Fibroblast of lung (primary cell): ENCODE measurements around the gene TMEM14A. TPM values are rescaled to one million over a fixed set of nuclear protein-coding genes. Genes with fewer than 3 reads are reported as not detected.
"Not testable (repeated sequence)": the region's sequence is repeated elsewhere in the genome, so short reads cannot be mapped to it uniquely, and the experiment has no call there.

Experiments used
- DNase-seq, 2 donors: peaks; one replicate each; pipeline versions ENCODE4 v3.0.0 to v3.0.0-alpha.2; 2010; ENCODE audit warnings: low read depth in 2 of 2
- H2AFZ ChIP-seq: 2 replicates; pipeline ENCODE4 v1.5.1; 2012; ENCODE audit warnings: low read length, control low read depth, inconsistent platforms
- H3K27ac ChIP-seq: 2 replicates; pipeline ENCODE4 v1.5.1; 2011; ENCODE audit warnings: low read length, control low read depth; ENCODE audit not compliant: insufficient read depth
- H3K27me3 ChIP-seq: 2 replicates; pipeline ENCODE4 v1.5.1; 2011; ENCODE audit warnings: mild to moderate bottlenecking, low read length; ENCODE audit not compliant: control insufficient read depth, insufficient read depth
- H3K36me3 ChIP-seq: 2 replicates; pipeline ENCODE4 v1.5.1; 2011; ENCODE audit warnings: low read length; ENCODE audit not compliant: control insufficient read depth, insufficient read depth
- H3K4me1 ChIP-seq: 2 replicates; pipeline ENCODE4 v1.5.1; 2011; ENCODE audit warnings: low read length; ENCODE audit not compliant: control insufficient read depth, insufficient read depth; ENCODE audit errors: extremely low read depth
- H3K4me2 ChIP-seq: 2 replicates; pipeline ENCODE4 v1.5.1; 2011; ENCODE audit warnings: low read length, control low read depth; ENCODE audit not compliant: insufficient read depth; ENCODE audit errors: extremely low read depth
- H3K4me3 ChIP-seq, 4 experiments: fragments of 200-600 bp in 1 of 4; sonication (generic) in 1 of 4; replicated peaks in 1 of 4; 2 replicates each; pipeline ENCODE4 v1.5.1; 2011 to 2016; ENCODE audit warnings: low read length in 4 of 4, low read depth in 3 of 4, mild to moderate bottlenecking in 3 of 4, control low read depth in 2 of 4, inconsistent platforms in 1 of 4, mixed read lengths in 1 of 4; ENCODE audit not compliant: insufficient read depth in 1 of 4; ENCODE audit errors: control extremely low read depth in 1 of 4
- H3K79me2 ChIP-seq: 2 replicates; pipeline ENCODE4 v1.5.1; 2012; ENCODE audit warnings: mild to moderate bottlenecking, low read length, inconsistent platforms; ENCODE audit not compliant: control insufficient read depth, insufficient read depth
- H3K9ac ChIP-seq: 2 replicates; pipeline ENCODE4 v1.5.1; 2011; ENCODE audit warnings: mild to moderate bottlenecking, low read length, control low read depth; ENCODE audit not compliant: insufficient read depth
- H3K9me3 ChIP-seq: 2 replicates; pipeline ENCODE4 v1.5.1; 2012; ENCODE audit warnings: low read depth, low read length; ENCODE audit not compliant: control insufficient read depth, insufficient read depth
- H4K20me1 ChIP-seq: 2 replicates; pipeline ENCODE4 v1.5.1; 2011; ENCODE audit warnings: low read length; ENCODE audit not compliant: control insufficient read depth, insufficient read depth; ENCODE audit errors: extremely low read depth
- EZH2 ChIP-seq: IDR thresholded peaks from 2 replicates; pipeline ENCODE4 v1.5.1; 2012; ENCODE audit warnings: low read length, control low read depth, mild to moderate bottlenecking; ENCODE audit errors: missing control alignments
- polyA plus RNA-seq, 2 donors: library from polyadenylated mRNA; depleted of rRNA in 1 of 2; stranded (reverse) in 1 of 2; unstranded in 1 of 2; fragments of >200 nt; gene quantifications; 2 replicates each; pipeline ENCODE4 v1.2.1, GENCODE V29; 2011 to 2012; ENCODE audit warnings: missing spikeins in 1 of 2
- total RNA-seq: library from RNA; depleted of rRNA; stranded (reverse); fragments of >200 nt; gene quantifications from 2 replicates; pipeline ENCODE4 v1.2.1, GENCODE V29; 2014
- TF ChIP-seq, protein P1 (sequence below), 2 donors: IDR thresholded peaks in 1 of 2; conservative IDR thresholded peaks in 1 of 2; 1 replicate in 1 of 2; 2 replicates in 1 of 2; pipeline ENCODE4 v1.5.1; 2011 to 2012; ENCODE audit warnings: low read length in 2 of 2, control low read depth in 1 of 2, inconsistent platforms in 1 of 2, low read depth in 1 of 2, mild to moderate bottlenecking in 1 of 2

Gene TMEM14A
- total and polyA plus RNA-seq, 2 donors (not counting 1 experiment from before 2014, with no cell fraction given), result 38.3 to 49.0 TPM

GRCh38 chr6:52706001-52706400 is 35.1 kb downstream of the TMEM14A start:
- Histone ChIP-seq H3K9ac (no peak overlapping the region), H3K79me2 (no peaks in the 10 kb centered on the region), H3K9me3 (no peaks in the 10 kb centered on the region), H4K20me1 (no peaks in the 10 kb centered on the region), H3K27ac (no peak overlapping the region), H3K36me3 (no peaks in the 10 kb centered on the region), H3K4me2 (no peak overlapping the region), H3K4me1 (no peaks in the 10 kb centered on the region), H3K27me3 (peaks cover 4% of the 10 kb centered on the region), H2AFZ (no peak overlapping the region), H3K4me3 (no peak overlapping the region)
- TF ChIP-seq EZH2, result no peak
- DNase-seq, result no peak

DNA sequence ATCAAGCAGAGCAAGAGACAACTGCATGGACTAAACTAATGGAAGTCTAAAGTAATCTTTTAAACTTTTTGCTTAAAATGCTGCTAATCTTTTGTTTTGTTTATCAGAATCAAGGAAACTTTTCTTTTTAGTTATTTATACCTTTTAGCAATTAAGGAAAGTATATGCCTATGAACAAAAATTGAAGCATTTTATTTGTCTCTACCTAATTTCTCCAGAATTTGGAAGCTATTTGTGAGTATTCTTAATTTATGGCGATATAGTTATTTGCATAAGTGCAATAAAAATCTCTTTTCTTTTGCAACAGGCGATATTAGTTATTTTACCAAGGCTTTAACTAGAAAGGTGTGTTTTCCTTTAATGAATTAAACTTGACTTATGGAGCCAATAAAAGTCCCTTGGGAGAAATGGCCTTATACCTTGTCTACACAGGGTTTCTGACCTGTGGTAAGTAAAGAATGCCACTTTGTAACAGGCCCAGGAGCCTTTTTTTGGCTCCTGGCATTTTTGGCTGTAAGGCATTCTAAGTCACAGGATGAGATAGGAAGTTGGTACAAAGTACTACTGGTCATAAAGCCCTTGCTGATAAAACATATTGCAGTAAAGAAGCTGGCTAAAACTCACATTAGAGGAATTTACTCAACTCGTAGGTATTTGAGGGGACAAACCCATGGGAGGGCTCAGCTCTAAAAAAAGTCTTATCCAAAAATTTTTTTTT is 37.2 kb downstream of the TMEM14A start:
- no peaks in the 10 kb centered on the region for H4K20me1 ChIP-seq
- H3K4me2 ChIP-seq, result no peak overlapping the region
- H3K27me3 ChIP-seq, result peaks cover 4% of the 10 kb centered on the region
- H3K36me3 ChIP-seq, result no peaks in the 10 kb centered on the region
- H3K9ac ChIP-seq, result no peak overlapping the region
- no peaks in the 10 kb centered on the region for H3K4me1 ChIP-seq
- H3K9me3 ChIP-seq, result no peaks in the 10 kb centered on the region
- TF ChIP-seq EZH2, result no peak
- TF ChIP-seq, protein P1, sequence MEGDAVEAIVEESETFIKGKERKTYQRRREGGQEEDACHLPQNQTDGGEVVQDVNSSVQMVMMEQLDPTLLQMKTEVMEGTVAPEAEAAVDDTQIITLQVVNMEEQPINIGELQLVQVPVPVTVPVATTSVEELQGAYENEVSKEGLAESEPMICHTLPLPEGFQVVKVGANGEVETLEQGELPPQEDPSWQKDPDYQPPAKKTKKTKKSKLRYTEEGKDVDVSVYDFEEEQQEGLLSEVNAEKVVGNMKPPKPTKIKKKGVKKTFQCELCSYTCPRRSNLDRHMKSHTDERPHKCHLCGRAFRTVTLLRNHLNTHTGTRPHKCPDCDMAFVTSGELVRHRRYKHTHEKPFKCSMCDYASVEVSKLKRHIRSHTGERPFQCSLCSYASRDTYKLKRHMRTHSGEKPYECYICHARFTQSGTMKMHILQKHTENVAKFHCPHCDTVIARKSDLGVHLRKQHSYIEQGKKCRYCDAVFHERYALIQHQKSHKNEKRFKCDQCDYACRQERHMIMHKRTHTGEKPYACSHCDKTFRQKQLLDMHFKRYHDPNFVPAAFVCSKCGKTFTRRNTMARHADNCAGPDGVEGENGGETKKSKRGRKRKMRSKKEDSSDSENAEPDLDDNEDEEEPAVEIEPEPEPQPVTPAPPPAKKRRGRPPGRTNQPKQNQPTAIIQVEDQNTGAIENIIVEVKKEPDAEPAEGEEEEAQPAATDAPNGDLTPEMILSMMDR (conservative IDR thresholded peaks at IDR 0.05 in 1 of 2, IDR thresholded peaks at IDR 0.05 in 1 of 2; ENCODE audit: low read depth in 1 of 2, low read length in 2 of 2), result no peak
- no peak overlapping the region for H3K27ac ChIP-seq
- H3K4me3 ChIP-seq, result no peak overlapping the region
- H2AFZ ChIP-seq, result no peak overlapping the region
- no peak for DNase-seq
- no peaks in the 10 kb centered on the region for H3K79me2 ChIP-seq

- no peak overlapping the region for H2AFZ ChIP-seq
These were observed 41.2 kb downstream of the TMEM14A start for GRCh38 chr6:52712136-52712535.

DNA sequence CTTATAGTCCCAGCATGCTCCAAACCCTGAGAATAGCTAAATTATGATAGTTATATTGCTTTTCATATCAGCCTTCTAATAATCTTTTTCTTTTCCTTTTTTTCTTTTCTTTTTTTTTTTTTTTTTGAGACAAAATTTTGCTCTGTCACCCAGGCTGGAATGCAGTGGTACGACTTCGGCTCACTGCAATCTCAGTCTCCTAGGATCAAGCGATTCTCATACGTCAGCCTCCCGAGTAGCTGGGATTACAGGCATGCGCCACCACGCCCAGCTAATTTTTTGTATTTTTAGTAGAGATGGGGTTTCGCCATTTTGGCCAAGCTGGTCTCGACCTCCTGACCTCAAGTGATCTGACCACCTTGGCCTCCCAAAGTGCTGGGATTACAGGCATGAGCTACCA is 43.8 kb downstream of the TMEM14A start:
- not testable (repeated sequence) for H3K4me2 ChIP-seq, H2AFZ ChIP-seq, H3K27me3 ChIP-seq, H3K4me1 ChIP-seq, H3K9me3 ChIP-seq, H3K4me3 ChIP-seq, H4K20me1 ChIP-seq, DNase-seq, H3K79me2 ChIP-seq, H3K9ac ChIP-seq, H3K27ac ChIP-seq, H3K36me3 ChIP-seq

More at GRCh38 chr6:52712136-52712535, 41.2 kb downstream of the TMEM14A start:
- DNase-seq, result no peak
- Histone ChIP-seq H4K20me1 (no peaks in the 10 kb centered on the region), H3K4me3 (no peak overlapping the region), H3K27ac (no peak overlapping the region), H3K79me2 (no peaks in the 10 kb centered on the region), H3K9ac (no peak overlapping the region), H3K4me2 (no peak overlapping the region), H3K9me3 (no peaks in the 10 kb centered on the region), H3K36me3 (no peaks in the 10 kb centered on the region), H3K27me3 (no peaks in the 10 kb centered on the region), H3K4me1 (no peaks in the 10 kb centered on the region)
- TF ChIP-seq, protein P1 (conservative IDR thresholded peaks at IDR 0.05 in 1 of 2, IDR thresholded peaks at IDR 0.05 in 1 of 2; ENCODE audit: low read depth in 1 of 2, low read length in 2 of 2), result no peak
- no peak for TF ChIP-seq EZH2
